Measurements from ENCODE around the gene TRAPPC3L. TPM values are rescaled to one million over a fixed set of nuclear protein-coding genes. Genes with fewer than 3 reads are reported as not detected.

Gene TRAPPC3L
- total and polyA plus RNA-seq, 9 of the 15 experiments (the other 6 are each of a cell fraction or from before 2014, with no cell fraction given) = not detected

DNA sequence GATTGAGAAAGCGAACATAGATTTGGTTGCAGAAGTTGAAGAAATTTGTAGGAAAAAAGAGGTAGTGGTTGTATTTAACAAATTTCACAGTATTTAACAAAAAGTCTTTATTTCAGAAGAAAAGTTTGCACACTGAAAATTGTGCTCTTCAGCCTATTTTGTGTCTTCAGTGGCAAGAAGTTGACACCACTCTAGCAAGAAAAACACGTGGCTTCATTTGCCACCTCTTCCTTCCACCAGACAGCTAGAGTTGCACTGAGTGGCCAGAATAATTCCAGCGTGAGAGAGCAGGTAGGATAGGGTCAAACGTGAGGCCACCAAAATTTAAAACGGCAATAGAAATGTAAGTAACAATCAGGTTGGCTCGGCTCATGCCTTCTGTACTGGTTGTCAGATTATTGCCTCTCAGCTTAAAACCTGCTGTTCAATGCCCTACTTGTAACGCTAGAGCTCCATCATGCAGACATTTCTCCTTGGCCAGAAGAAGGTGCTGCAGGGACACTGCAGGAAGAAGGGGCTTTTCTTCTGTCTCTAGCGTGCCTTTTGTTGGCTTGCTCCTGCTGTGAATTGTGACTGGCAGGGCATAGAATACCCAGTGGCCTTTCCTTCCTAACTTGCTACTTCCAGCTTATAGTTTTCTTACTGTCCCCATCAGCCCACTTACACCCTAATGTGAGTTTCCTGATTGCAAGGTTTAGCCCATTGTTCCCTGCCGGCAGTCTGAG lies 12.1 kb downstream of the TRAPPC3L start:
- ChIA-PET CTCF (ENCODE audit: low intra/inter-chr PET ratio) (interaction anchor here (0.9 to 3.7 kb wide), 4 partner anchors 24 to 265 kb away, joined by 3 to 22 read pairs (median 3); no protein-coding TSS in a partner anchor), POLR2A (interaction anchor here (0.6 to 1.2 kb wide), 5 partner anchors 12 to 140 kb away, joined by 3 to 5 read pairs (median 3); partner anchors contain the start of genes CALHM5 and TRAPPC3L)
- peak overlapping the region; percentile 76 for H2AFZ ChIP-seq (ENCODE audit: low read depth, low read length)
- H3K9me1 ChIP-seq (ENCODE audit: control insufficient read depth, insufficient read depth, low read length) = no peaks in the 10 kb centered on the region
- no peaks in the 10 kb centered on the region for H4K20me1 ChIP-seq (replicated peaks; ENCODE audit: control insufficient read depth, insufficient read depth, low read length)
- in situ Hi-C loops (cut with MboI) (loop anchor here (10.0 kb wide), 1 partner anchor 269 kb away; no protein-coding TSS in a partner anchor), intact Hi-C loops (cut with micrococcal nuclease) (loop anchor here (2.0 kb wide), 1 partner anchor 317 kb away; no protein-coding TSS in a partner anchor)
- H3K79me2 ChIP-seq (ENCODE audit: control insufficient read depth, insufficient read depth, low read length) = no peaks in the 10 kb centered on the region
- BruUV-seq (replicated peaks) = no TSS peak
- H3K4me2 ChIP-seq (ENCODE audit: insufficient read depth, low read length) = peak overlapping the region; percentile 23; the same call in 1 of the 2 replicates
- no peak overlapping the region for H3K27ac ChIP-seq (ENCODE audit: extremely low read depth, low read depth, low read length)
- no peaks in the 10 kb centered on the region for H3K9me3 ChIP-seq (replicated peaks; ENCODE audit: control insufficient read depth, insufficient read depth, low read depth, low read length)
- FAIRE-seq = peak; percentile 77
- DNase-seq (ENCODE audit: extremely low read depth in 1 of 4, low spot score in 3 of 4) = peak in 2 of 4 experiments; percentile 26 to 53
- H3K9ac ChIP-seq (ENCODE audit: insufficient read depth in 1 of 2, low read depth in 2 of 2, low read length in 2 of 2) = no peak overlapping the region
- no peaks in the 10 kb centered on the region for H3K4me1 ChIP-seq (replicated peaks in 1 of 2; ENCODE audit: control insufficient read depth in 2 of 2, insufficient read depth in 2 of 2, low read length in 2 of 2)
- WGBS (ENCODE audit: insufficient coverage, low coverage, missing lambda C conversion rate) = 8% methylated on average over 9 of the region's 9 CpGs
- no peak overlapping the region for H3K4me3 ChIP-seq
- peak; percentile 86 for ATAC-seq
- peaks cover 0 to 4% of the 10 kb centered on the region in 2 experiments; a peak in 2 of 5 replicates for H3K27me3 ChIP-seq (ENCODE audit: control insufficient read depth in 2 of 2, insufficient read depth in 2 of 2, low read length in 2 of 2)
- no peaks in the 10 kb centered on the region for H3K36me3 ChIP-seq (ENCODE audit: control insufficient read depth, insufficient read depth, low read length)
- TF ChIP-seq, protein P1, sequence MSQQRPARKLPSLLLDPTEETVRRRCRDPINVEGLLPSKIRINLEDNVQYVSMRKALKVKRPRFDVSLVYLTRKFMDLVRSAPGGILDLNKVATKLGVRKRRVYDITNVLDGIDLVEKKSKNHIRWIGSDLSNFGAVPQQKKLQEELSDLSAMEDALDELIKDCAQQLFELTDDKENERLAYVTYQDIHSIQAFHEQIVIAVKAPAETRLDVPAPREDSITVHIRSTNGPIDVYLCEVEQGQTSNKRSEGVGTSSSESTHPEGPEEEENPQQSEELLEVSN (IDR thresholded peaks at IDR 0.05; ENCODE audit: borderline replicate concordance in 1 of 2, extremely low read depth in 1 of 2, insufficient read depth in 1 of 2, insufficient read length in 1 of 2, low read depth in 1 of 2, low read length in 1 of 2, poor library complexity in 1 of 2, severe bottlenecking in 1 of 2) = peak in 1 of 2 experiments; percentile 33
- TF ChIP-seq, protein P2, sequence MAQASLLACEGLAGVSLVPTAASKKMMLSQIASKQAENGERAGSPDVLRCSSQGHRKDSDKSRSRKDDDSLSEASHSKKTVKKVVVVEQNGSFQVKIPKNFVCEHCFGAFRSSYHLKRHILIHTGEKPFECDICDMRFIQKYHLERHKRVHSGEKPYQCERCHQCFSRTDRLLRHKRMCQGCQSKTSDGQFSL (CRISPR knock-in tag; IDR thresholded peaks at IDR 0.05) = no peak
- TF ChIP-seq, protein P2 (tag; IDR thresholded peaks at IDR 0.05) = no peak
- TF ChIP-seq HNRNPL (IDR thresholded peaks at IDR 0.05; ENCODE audit: low read depth, low read length) (no peak), ETS2 (tag; IDR thresholded peaks at IDR 0.05; ENCODE audit: borderline replicate concordance, poor library complexity, severe bottlenecking) (no peak)
- TF ChIP-seq, protein P3, sequence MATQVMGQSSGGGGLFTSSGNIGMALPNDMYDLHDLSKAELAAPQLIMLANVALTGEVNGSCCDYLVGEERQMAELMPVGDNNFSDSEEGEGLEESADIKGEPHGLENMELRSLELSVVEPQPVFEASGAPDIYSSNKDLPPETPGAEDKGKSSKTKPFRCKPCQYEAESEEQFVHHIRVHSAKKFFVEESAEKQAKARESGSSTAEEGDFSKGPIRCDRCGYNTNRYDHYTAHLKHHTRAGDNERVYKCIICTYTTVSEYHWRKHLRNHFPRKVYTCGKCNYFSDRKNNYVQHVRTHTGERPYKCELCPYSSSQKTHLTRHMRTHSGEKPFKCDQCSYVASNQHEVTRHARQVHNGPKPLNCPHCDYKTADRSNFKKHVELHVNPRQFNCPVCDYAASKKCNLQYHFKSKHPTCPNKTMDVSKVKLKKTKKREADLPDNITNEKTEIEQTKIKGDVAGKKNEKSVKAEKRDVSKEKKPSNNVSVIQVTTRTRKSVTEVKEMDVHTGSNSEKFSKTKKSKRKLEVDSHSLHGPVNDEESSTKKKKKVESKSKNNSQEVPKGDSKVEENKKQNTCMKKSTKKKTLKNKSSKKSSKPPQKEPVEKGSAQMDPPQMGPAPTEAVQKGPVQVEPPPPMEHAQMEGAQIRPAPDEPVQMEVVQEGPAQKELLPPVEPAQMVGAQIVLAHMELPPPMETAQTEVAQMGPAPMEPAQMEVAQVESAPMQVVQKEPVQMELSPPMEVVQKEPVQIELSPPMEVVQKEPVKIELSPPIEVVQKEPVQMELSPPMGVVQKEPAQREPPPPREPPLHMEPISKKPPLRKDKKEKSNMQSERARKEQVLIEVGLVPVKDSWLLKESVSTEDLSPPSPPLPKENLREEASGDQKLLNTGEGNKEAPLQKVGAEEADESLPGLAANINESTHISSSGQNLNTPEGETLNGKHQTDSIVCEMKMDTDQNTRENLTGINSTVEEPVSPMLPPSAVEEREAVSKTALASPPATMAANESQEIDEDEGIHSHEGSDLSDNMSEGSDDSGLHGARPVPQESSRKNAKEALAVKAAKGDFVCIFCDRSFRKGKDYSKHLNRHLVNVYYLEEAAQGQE (IDR thresholded peaks at IDR 0.05; ENCODE audit: borderline replicate concordance) = peak; percentile 27; the same call in 1 of the 2 replicates
- TF ChIP-seq, protein P3 (CRISPR knock-in tag; IDR thresholded peaks at IDR 0.05; ENCODE audit: low read depth) = no peak
